Panc1 (cell line): ENCODE data around the gene IL18RAP. TPM values are rescaled to one million over a fixed set of nuclear protein-coding genes. Genes with fewer than 3 reads are reported as not detected.

Experiments
- ATAC-seq: fragments of 200-7000 bp; cut with Tn5 transposase; 2 replicates; pipeline ENCODE4 v1.9.1; 2020; ENCODE audit warnings: mild to moderate bottlenecking, moderate library complexity
- BruUV-seq: library from RNA; stranded (reverse); fragments of 400-500 nt; replicated peaks from 2 replicates; lab custom pipeline; 2021; lab: Mats Ljungman, UMichigan
- CTCF ChIA-PET: fragments of 300-600 bp; sonication (Branson Sonifier 250); formaldehyde crosslinking; loops from one replicate; lab custom pipeline; 2022; ENCODE audit warnings: antibody characterized with exemption; lab: Charles Lee
- POLR2A ChIA-PET: fragments of 300-600 bp; sonication (Branson Sonifier 250); formaldehyde crosslinking; loops from one replicate; lab custom pipeline; 2022; ENCODE audit warnings: antibody characterized with exemption; lab: Charles Lee
- DNase-seq: peaks from one replicate; pipeline ENCODE4 v3.0.0-alpha.2; 2010; ENCODE audit warnings: low read depth, low spot score
- H3K27ac ChIP-seq: 2 replicates; pipeline ENCODE4 v1.5.1; 2011; ENCODE audit warnings: mild to moderate bottlenecking, low read length, inconsistent platforms
- H3K27me3 ChIP-seq: fragments of 200-500 bp; sonication (Bioruptor generic); 2 replicates; pipeline ENCODE4 v1.6.0; 2014; ENCODE audit warnings: low read length, inconsistent platforms; ENCODE audit not compliant: control insufficient read depth, insufficient read depth
- H3K36me3 ChIP-seq: fragments of 200-500 bp; sonication (Bioruptor generic); 2 replicates; pipeline ENCODE4 v1.5.1; 2014; ENCODE audit warnings: inconsistent platforms, mild to moderate bottlenecking, low read length, moderate library complexity; ENCODE audit not compliant: control insufficient read depth, insufficient read depth
- H3K4me1 ChIP-seq: 2 replicates; pipeline ENCODE4 v1.5.1; 2011; ENCODE audit warnings: inconsistent platforms, mild to moderate bottlenecking, low read length, moderate library complexity; ENCODE audit not compliant: control insufficient read depth, insufficient read depth
- H3K4me3 ChIP-seq, 2 experiments: 2 replicates each; pipeline ENCODE4 v1.5.1; 2011 to 2012; ENCODE audit warnings: low read depth in 2 of 2, low read length in 2 of 2, mild to moderate bottlenecking in 2 of 2, inconsistent platforms in 1 of 2, moderate library complexity in 1 of 2
- H3K9me3 ChIP-seq: fragments of 200-500 bp; sonication (Bioruptor generic); 2 replicates; pipeline ENCODE4 v1.5.1; 2014; ENCODE audit warnings: low read depth, mild to moderate bottlenecking, inconsistent platforms, low read length, moderate library complexity; ENCODE audit not compliant: control insufficient read depth, insufficient read depth
- POLR2AphosphoS5 ChIP-seq: IDR thresholded peaks from 2 replicates; pipeline ENCODE4 v1.6.1; 2012; ENCODE audit warnings: mild to moderate bottlenecking, low read depth, low read length, moderate library complexity
- REST ChIP-seq, 2 experiments: IDR thresholded peaks; 2 replicates each; pipeline ENCODE4 v1.6.1; 2011 to 2012; ENCODE audit warnings: low read depth in 2 of 2, control low read depth in 1 of 2, low read length in 1 of 2, mild to moderate bottlenecking in 1 of 2, moderate library complexity in 1 of 2; ENCODE audit not compliant: insufficient read depth in 1 of 2
- SIN3A ChIP-seq: IDR thresholded peaks from 2 replicates; pipeline ENCODE4 v1.6.1; 2012; ENCODE audit warnings: low read depth, mild to moderate bottlenecking, low read length, moderate library complexity, borderline replicate concordance; ENCODE audit not compliant: insufficient read depth
- TCF7L2 ChIP-seq: IDR thresholded peaks from 2 replicates; pipeline ENCODE4 v1.6.1; 2011; ENCODE audit warnings: mild to moderate bottlenecking, low read depth, low read length, inconsistent platforms
- in situ Hi-C: cut with HindIII; loops from 2 replicates; pipeline ENCODE4 v1.10.0; 2016; ENCODE audit warnings: low sequenced_read_pairs, low pct_unique_long_range_greater_than_20kb
- intact Hi-C: fragments of 100-400 bp; cut with micrococcal nuclease; formaldehyde crosslinking; loops from one replicate; pipeline ENCODE4 v1.10.0; 2022; ENCODE audit not compliant: unreplicated experiment
- total RNA-seq: library from RNA; stranded (reverse); gene quantifications from one replicate; pipeline ENCODE4 v1.2.1, GENCODE V29; 2021; ENCODE audit not compliant: unreplicated experiment
- TF ChIP-seq, protein P1 (sequence below): fragments of 450-650 bp; IDR thresholded peaks from 2 replicates; pipeline ENCODE4 v1.5.1; 2017; ENCODE audit warnings: mild to moderate bottlenecking

IL18RAP gene
- total RNA-seq, 1 experiment from 2014 or later = not detected

DNA sequence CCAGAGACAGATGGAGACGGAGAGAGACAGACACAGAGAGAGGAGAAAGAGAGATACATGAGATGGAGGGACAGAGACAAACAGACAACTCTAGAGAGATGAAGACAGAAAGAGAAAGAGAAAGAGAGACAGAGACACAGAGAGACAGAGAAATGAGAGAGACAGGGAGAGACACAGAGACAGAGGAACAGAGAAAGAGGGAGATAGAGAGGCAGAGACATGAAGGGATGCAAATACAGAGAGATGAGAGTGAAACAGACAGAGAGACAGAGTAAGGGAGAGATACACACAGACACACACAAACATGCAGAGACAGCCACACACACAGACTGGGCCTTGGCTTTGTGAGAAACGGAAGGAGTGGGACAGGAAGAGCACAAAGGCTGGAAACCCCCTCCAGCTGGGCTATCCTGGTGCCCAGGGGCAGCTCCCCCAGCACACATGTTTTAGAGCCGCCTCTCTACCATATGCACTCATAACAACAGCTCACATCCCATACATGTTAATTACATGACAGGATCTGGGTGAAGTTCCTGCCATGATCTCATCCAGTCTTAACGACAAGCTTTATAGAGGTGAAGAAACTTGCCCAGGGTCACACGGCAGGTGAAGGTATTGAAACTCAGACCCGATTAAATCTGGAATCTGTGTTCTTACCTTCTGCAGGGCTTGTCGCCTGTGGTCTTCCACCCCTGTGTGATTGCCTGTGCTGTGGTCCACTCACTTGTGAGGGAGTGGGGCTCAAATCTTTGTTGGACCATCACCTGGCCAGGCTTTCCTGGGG lies 35.0 kb upstream of the IL18RAP start:
- in situ Hi-C loops (no loop called here), intact Hi-C loops (no loop called here)
- no peaks in the 10 kb centered on the region for H3K4me1 ChIP-seq
- no peaks in the 10 kb centered on the region for H3K27me3 ChIP-seq
- BruUV-seq = no TSS peak
- ChIA-PET POLR2A (no interaction called here), CTCF (no interaction called here)
- TF ChIP-seq, protein P1, sequence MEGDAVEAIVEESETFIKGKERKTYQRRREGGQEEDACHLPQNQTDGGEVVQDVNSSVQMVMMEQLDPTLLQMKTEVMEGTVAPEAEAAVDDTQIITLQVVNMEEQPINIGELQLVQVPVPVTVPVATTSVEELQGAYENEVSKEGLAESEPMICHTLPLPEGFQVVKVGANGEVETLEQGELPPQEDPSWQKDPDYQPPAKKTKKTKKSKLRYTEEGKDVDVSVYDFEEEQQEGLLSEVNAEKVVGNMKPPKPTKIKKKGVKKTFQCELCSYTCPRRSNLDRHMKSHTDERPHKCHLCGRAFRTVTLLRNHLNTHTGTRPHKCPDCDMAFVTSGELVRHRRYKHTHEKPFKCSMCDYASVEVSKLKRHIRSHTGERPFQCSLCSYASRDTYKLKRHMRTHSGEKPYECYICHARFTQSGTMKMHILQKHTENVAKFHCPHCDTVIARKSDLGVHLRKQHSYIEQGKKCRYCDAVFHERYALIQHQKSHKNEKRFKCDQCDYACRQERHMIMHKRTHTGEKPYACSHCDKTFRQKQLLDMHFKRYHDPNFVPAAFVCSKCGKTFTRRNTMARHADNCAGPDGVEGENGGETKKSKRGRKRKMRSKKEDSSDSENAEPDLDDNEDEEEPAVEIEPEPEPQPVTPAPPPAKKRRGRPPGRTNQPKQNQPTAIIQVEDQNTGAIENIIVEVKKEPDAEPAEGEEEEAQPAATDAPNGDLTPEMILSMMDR = no peak
- TF ChIP-seq REST (IDR thresholded peaks at IDR 0.05; ENCODE audit: insufficient read depth in 1 of 2, low read depth in 2 of 2, low read length in 1 of 2) (no peak), TCF7L2 (no peak), SIN3A (no peak), POLR2AphosphoS5 (no peak)
- peaks cover 8% of the 10 kb centered on the region for H3K9me3 ChIP-seq
- no peak overlapping the region for H3K4me3 ChIP-seq
- ATAC-seq = no peak
- H3K27ac ChIP-seq = no peak overlapping the region
- DNase-seq = no peak
- no peaks in the 10 kb centered on the region; the same call in 1 of the 2 replicates for H3K36me3 ChIP-seq

DNA sequence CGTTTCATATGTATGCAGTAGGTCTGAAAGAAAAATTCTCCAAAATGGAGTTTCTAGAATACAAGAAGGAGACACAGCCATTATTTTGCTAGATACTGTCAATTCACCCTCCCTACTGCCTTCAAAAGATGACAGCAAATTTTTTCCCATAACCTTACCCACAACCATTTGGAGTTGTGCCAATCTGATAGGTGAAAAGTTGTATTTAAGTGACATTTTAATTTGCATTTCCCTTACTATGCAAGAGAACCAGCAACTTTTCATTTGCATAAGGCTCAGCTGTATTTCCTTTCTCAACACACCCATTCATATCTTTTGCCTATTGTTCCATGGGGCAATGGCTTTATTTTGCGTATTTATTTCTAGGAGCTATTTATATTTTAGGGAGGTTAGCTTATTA lies 31.4 kb upstream of the IL18RAP start:
- TF ChIP-seq SIN3A (no peak), REST (IDR thresholded peaks at IDR 0.05; ENCODE audit: insufficient read depth in 1 of 2, low read depth in 2 of 2, low read length in 1 of 2) (no peak), TCF7L2 (no peak), POLR2AphosphoS5 (no peak)
- TF ChIP-seq, protein P1 = no peak
- no peaks in the 10 kb centered on the region for H3K4me1 ChIP-seq
- POLR2A ChIA-PET = no interaction called here
- CTCF ChIA-PET = no interaction called here
- in situ Hi-C loops = no loop called here
- H3K36me3 ChIP-seq = no peaks in the 10 kb centered on the region; the same call in 1 of the 2 replicates
- DNase-seq (no peak), ATAC-seq (no peak)
- no peaks in the 10 kb centered on the region for H3K9me3 ChIP-seq
- H3K27ac ChIP-seq = no peak overlapping the region
- H3K4me3 ChIP-seq = no peak overlapping the region
- no TSS peak for BruUV-seq
- intact Hi-C loops = no loop called here
- no peaks in the 10 kb centered on the region; the same call in none of the 2 replicates for H3K27me3 ChIP-seq
